C4-2B (cell line): ENCODE measurements around the gene CACNA1B.

Experiments used
- H3K27ac ChIP-seq: fragments of 450-650 bp; 2 replicates; pipeline ENCODE4 v1.5.1; 2017
- CTCF ChIP-seq: fragments of 450-650 bp; conservative IDR thresholded peaks from 2 replicates; pipeline ENCODE4 v1.5.1; 2017; ENCODE audit warnings: mild to moderate bottlenecking
- ZFX ChIP-seq: fragments of 450-650 bp; IDR thresholded peaks from 2 replicates; pipeline ENCODE4 v1.6.1; 2017

CACNA1B gene

GRCh38 chr9:137919649-137920141 is 42.1 kb downstream of the CACNA1B start:
- TF ChIP-seq CTCF (no peak), ZFX (no peak)
- H3K27ac ChIP-seq, result no peak overlapping the region

GRCh38 chr9:137920753-137921152 is 43.2 kb downstream of the CACNA1B start:
- no peak for TF ChIP-seq ZFX
- no peak for TF ChIP-seq CTCF
- H3K27ac ChIP-seq, result no peak overlapping the region

GRCh38 chr9:137924169-137924568 is 46.6 kb downstream of the CACNA1B start:
- no peak overlapping the region for H3K27ac ChIP-seq
- no peak for TF ChIP-seq ZFX
- no peak for TF ChIP-seq CTCF

- no peak overlapping the region for H3K27ac ChIP-seq
- TF ChIP-seq CTCF, result no peak
- no peak for TF ChIP-seq ZFX
These were observed 47.3 kb downstream of the CACNA1B start for GRCh38 chr9:137924761-137925369.

- TF ChIP-seq ZFX, result no peak
- TF ChIP-seq CTCF, result no peak
- H3K27ac ChIP-seq, result no peak overlapping the region
These were observed 66.1 kb downstream of the CACNA1B start for GRCh38 chr9:137943655-137944054.

GRCh38 chr9:137945581-137945980 is 68.0 kb downstream of the CACNA1B start:
- TF ChIP-seq ZFX, result no peak
- no peak overlapping the region for H3K27ac ChIP-seq

- TF ChIP-seq ZFX (no peak), CTCF (no peak)
These were observed 69.4 kb downstream of the CACNA1B start for GRCh38 chr9:137946993-137947392.

GRCh38 chr9:137948642-137949041 is 71.1 kb downstream of the CACNA1B start:
- no peak for TF ChIP-seq CTCF
- no peak for TF ChIP-seq ZFX
- H3K27ac ChIP-seq, result no peak overlapping the region

More at GRCh38 chr9:137946993-137947392, 69.4 kb downstream of the CACNA1B start:
- H3K27ac ChIP-seq, result no peak overlapping the region
